Measurements from ENCODE around the gene BCL7C. TPM values are rescaled to one million over a fixed set of nuclear protein-coding genes. Genes with fewer than 3 reads are reported as not detected.
A peak's percentile ranks its signal among the peaks of the same experiment; 100 is the strongest.

The BCL7C gene
- total and polyA plus RNA-seq, 10 of the 15 experiments (the other 5 are each of a cell fraction or from before 2014, with no cell fraction given): 1.1 to 30.5 (median 13.7) TPM

DNA sequence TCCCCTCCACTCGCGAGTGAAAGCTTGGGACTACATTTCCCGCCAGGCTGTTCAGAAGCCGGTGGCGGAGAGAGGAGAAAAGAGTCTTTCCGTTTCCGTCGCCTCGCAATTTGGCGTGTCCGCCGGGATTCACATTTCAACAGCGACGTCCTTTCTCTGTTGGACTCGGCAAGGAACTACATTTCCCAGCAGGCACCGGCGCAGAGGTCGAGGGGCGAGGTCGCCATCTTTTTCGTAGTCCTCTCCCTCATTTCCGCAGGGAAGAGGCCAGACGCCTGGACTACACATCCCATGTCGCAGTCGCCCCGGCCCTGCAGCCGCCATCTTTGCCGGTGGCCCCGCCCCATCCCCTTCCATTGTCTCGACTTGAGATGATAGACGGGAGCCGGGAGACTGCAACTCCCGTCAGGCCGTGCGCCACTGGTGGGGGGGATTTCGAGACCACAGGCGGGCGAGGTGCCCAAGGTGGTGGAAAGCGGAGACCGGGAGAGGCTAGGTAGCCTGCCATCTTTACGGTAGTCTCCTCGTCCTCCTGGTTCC is 28.6 kb upstream of the BCL7C start (continued):
- TF ChIP-seq, protein P1, sequence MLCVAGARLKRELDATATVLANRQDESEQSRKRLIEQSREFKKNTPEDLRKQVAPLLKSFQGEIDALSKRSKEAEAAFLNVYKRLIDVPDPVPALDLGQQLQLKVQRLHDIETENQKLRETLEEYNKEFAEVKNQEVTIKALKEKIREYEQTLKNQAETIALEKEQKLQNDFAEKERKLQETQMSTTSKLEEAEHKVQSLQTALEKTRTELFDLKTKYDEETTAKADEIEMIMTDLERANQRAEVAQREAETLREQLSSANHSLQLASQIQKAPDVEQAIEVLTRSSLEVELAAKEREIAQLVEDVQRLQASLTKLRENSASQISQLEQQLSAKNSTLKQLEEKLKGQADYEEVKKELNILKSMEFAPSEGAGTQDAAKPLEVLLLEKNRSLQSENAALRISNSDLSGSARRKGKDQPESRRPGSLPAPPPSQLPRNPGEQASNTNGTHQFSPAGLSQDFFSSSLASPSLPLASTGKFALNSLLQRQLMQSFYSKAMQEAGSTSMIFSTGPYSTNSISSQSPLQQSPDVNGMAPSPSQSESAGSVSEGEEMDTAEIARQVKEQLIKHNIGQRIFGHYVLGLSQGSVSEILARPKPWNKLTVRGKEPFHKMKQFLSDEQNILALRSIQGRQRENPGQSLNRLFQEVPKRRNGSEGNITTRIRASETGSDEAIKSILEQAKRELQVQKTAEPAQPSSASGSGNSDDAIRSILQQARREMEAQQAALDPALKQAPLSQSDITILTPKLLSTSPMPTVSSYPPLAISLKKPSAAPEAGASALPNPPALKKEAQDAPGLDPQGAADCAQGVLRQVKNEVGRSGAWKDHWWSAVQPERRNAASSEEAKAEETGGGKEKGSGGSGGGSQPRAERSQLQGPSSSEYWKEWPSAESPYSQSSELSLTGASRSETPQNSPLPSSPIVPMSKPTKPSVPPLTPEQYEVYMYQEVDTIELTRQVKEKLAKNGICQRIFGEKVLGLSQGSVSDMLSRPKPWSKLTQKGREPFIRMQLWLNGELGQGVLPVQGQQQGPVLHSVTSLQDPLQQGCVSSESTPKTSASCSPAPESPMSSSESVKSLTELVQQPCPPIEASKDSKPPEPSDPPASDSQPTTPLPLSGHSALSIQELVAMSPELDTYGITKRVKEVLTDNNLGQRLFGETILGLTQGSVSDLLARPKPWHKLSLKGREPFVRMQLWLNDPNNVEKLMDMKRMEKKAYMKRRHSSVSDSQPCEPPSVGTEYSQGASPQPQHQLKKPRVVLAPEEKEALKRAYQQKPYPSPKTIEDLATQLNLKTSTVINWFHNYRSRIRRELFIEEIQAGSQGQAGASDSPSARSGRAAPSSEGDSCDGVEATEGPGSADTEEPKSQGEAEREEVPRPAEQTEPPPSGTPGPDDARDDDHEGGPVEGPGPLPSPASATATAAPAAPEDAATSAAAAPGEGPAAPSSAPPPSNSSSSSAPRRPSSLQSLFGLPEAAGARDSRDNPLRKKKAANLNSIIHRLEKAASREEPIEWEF (IDR thresholded peaks at IDR 0.05; ENCODE audit: insufficient replicate concordance, low read depth, low read length): no peak
- no peak for TF ChIP-seq ZNF384 (IDR thresholded peaks at IDR 0.05; ENCODE audit: borderline replicate concordance, low read depth, low read length)
- no peak for TF ChIP-seq IRF4 (IDR thresholded peaks at IDR 0.05; ENCODE audit: low read depth, low read length)
- no peak for TF ChIP-seq CBFB (IDR thresholded peaks at IDR 0.05; ENCODE audit: low read depth)
- no peak for TF ChIP-seq PAX5 (IDR thresholded peaks at IDR 0.05; ENCODE audit: borderline replicate concordance, low read depth, low read length)
- TF ChIP-seq CHD1 (IDR thresholded peaks at IDR 0.05; ENCODE audit: low read depth, low read length): no peak
- TF ChIP-seq, protein P2, sequence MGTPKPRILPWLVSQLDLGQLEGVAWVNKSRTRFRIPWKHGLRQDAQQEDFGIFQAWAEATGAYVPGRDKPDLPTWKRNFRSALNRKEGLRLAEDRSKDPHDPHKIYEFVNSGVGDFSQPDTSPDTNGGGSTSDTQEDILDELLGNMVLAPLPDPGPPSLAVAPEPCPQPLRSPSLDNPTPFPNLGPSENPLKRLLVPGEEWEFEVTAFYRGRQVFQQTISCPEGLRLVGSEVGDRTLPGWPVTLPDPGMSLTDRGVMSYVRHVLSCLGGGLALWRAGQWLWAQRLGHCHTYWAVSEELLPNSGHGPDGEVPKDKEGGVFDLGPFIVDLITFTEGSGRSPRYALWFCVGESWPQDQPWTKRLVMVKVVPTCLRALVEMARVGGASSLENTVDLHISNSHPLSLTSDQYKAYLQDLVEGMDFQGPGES (IDR thresholded peaks at IDR 0.05): no peak; the same call in 1 of the 2 replicates
- peak; percentile 47 for TF ChIP-seq E4F1 (IDR thresholded peaks at IDR 0.05; ENCODE audit: borderline replicate concordance, partially characterized antibody)
- no peak for TF ChIP-seq JUND (IDR thresholded peaks at IDR 0.05; ENCODE audit: low read depth, low read length)
- peak; percentile 88 for TF ChIP-seq E2F8 (IDR thresholded peaks at IDR 0.05; ENCODE audit: low read depth, partially characterized antibody)
- 0 out of 2 replicates have a peak, but pooled peaks have one; percentile 50 for TF ChIP-seq RCOR1 (conservative IDR thresholded peaks at IDR 0.05; ENCODE audit: low read depth, low read length)
- no peak for TF ChIP-seq ZSCAN29 (IDR thresholded peaks at IDR 0.05)
- peak; percentile 99 for TF ChIP-seq CREM (IDR thresholded peaks at IDR 0.05; ENCODE audit: low read depth)
- peak; percentile 71 for TF ChIP-seq DPF2 (IDR thresholded peaks at IDR 0.05)
- no peak for TF ChIP-seq MYC (IDR thresholded peaks at IDR 0.05; ENCODE audit: insufficient read depth, insufficient read length, insufficient replicate concordance, low read length, severe bottlenecking)
- TF ChIP-seq LARP7 (IDR thresholded peaks at IDR 0.05): 0 out of 2 replicates have a peak, but pooled peaks have one; percentile 4
- no peak for TF ChIP-seq HDGF (IDR thresholded peaks at IDR 0.05)
- no peak for TF ChIP-seq NFYA (IDR thresholded peaks at IDR 0.05; ENCODE audit: borderline replicate concordance, low read depth, low read length)
- TF ChIP-seq NFIC (IDR thresholded peaks at IDR 0.05; ENCODE audit: low read depth, low read length): no peak
- TF ChIP-seq HCFC1 (IDR thresholded peaks at IDR 0.05; ENCODE audit: low read length): peak; percentile 97

Data from GM12878 (cell line).